Astrocyte of the cerebellum (primary cell): ENCODE results near the gene PNPLA8.
"Not testable (repeated sequence)": the region's sequence is repeated elsewhere in the genome, so short reads cannot be mapped to it uniquely, and the experiment has no call there.

Experiments used
- DNase-seq: peaks from one replicate; pipeline ENCODE4 v3.0.0-alpha.2; 2011; ENCODE audit warnings: low read depth
- H3K4me3 ChIP-seq: 2 replicates; pipeline ENCODE4 v1.5.1; 2011; ENCODE audit warnings: mild to moderate bottlenecking, low read depth, low read length, moderate library complexity
- in situ Hi-C: cut with HindIII; loops from 2 replicates; pipeline ENCODE4 v1.10.0; 2017; ENCODE audit warnings: low sequenced_read_pairs
- TF ChIP-seq, protein P1 (sequence below): IDR thresholded peaks from 2 replicates; pipeline ENCODE4 v1.5.1; 2012; ENCODE audit warnings: low read length, low read depth, moderate library complexity, mild to moderate bottlenecking; ENCODE audit errors: missing control alignments

Gene PNPLA8

DNA sequence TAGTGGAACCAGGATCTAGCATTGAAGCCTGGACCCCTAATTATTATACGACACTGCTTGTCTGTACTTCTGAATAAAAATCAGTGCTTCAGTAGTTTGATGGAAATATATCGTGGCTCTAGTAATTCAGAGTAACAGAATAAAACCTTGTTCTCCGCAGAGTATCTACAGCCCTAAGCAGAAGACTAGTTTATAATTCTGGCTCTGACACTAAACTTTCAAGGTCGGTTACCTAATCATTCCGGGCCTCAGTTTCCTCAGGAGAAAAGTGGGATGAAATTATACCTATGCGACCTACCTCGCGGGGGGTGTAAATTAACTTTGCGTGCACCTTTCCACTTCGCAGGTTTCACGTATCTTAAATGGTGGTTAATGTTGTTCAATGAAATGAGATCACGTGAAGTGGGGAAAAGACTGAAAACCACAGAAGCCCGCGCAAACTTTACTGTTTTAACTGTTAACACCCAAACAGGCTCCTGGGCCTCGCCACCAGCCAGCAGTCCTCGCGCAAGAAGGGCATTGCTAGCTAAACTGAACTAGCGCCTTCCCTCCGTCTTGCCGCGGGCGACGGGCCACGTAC is 43.0 kb upstream of the PNPLA8 start:
- peak overlapping the region; percentile 77 for H3K4me3 ChIP-seq
- DNase-seq: peak; percentile 4
- in situ Hi-C loops: no loop called here
- TF ChIP-seq, protein P1, sequence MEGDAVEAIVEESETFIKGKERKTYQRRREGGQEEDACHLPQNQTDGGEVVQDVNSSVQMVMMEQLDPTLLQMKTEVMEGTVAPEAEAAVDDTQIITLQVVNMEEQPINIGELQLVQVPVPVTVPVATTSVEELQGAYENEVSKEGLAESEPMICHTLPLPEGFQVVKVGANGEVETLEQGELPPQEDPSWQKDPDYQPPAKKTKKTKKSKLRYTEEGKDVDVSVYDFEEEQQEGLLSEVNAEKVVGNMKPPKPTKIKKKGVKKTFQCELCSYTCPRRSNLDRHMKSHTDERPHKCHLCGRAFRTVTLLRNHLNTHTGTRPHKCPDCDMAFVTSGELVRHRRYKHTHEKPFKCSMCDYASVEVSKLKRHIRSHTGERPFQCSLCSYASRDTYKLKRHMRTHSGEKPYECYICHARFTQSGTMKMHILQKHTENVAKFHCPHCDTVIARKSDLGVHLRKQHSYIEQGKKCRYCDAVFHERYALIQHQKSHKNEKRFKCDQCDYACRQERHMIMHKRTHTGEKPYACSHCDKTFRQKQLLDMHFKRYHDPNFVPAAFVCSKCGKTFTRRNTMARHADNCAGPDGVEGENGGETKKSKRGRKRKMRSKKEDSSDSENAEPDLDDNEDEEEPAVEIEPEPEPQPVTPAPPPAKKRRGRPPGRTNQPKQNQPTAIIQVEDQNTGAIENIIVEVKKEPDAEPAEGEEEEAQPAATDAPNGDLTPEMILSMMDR: no peak

DNA sequence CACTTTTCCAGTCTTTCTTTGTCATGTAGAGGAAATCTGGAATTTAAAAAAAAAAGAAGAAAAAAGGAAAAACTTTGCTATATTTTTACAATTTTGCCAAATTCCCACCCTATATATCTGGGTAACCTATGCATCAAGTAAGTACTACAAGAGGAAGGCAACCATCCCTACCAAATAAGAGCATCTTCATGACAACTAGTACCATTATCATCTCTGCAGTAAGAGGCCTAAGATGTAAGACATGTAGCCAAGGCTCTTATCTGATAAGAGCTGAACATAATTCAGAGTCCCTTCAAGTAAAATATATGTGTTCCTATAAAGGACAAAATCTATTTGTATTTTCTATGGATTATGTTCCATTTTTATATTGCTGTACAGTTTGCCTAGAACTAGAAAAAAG is 40.1 kb upstream of the PNPLA8 start:
- in situ Hi-C loops: no loop called here
- TF ChIP-seq, protein P1: no peak
- no peak overlapping the region for H3K4me3 ChIP-seq
- no peak for DNase-seq

DNA sequence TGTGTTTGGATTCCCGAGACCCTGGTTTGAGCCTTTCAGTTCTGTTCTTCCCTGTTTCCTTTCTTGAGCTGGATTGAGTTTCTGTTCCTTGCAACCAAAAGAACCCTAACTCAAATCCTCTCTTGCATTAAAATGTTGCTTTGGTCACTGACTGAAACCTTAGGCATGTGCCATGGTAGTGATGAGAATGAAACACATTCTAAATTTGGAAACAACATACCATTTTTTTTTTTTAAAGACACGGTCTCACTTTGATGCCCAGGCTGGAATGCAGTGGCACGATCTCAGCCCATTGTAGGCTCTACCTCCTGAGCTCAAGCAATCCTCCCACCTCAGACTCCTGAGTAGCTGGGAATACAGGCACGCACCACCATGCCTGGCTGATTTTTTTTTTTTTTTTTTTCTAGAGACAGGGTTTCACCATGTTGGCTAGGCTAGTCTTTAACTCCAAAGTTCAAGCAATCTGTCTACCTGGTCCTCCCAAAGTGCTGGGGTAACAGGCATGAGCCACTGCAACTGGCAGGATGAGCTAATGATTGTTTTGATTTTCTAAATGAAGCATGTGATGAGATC is 35.2 kb upstream of the PNPLA8 start:
- DNase-seq: no peak
- in situ Hi-C loops: no loop called here
- TF ChIP-seq, protein P1: no peak
- no peak overlapping the region for H3K4me3 ChIP-seq

DNA sequence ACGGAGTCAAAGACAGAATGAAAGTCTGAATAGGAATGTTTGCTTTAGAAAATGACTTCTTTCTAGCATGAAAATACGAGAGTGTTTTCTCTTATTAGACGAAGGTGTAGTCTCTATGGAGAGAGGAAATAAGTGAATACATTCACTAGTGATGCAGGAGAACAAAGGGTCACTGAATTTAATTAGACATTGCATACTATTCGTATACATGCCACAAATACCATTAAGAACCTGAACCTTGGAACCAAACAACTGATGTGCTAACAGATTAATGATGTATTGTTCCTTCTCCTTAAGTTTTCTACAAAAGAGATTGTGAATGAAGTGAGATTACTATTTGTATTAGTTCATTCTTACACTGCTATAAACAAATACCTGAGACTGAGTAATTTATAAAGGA is 33.3 kb upstream of the PNPLA8 start:
- DNase-seq: no peak
- TF ChIP-seq, protein P1: no peak
- in situ Hi-C loops: no loop called here
- H3K4me3 ChIP-seq: no peak overlapping the region

DNA sequence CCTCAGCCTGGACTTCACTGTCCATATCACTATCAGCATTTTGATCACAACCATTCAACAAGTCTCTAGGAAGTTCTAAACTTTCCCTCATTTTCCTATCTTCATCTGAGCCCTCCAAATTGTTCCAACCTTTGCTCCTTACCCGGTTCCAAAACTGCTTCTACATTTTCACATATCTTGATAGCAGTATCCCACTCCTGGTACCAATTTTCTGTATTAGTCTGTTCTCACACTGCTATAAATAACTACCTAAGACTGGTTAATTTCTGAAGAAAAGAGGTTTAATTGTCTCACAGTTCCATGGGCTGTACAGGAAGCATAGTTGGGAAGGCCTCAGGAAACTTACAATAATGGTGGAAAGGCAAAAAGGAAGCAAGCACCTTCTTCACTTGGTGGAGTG is 31.7 kb upstream of the PNPLA8 start:
- no peak overlapping the region for H3K4me3 ChIP-seq
- TF ChIP-seq, protein P1: no peak
- DNase-seq: no peak
- in situ Hi-C loops: no loop called here

DNA sequence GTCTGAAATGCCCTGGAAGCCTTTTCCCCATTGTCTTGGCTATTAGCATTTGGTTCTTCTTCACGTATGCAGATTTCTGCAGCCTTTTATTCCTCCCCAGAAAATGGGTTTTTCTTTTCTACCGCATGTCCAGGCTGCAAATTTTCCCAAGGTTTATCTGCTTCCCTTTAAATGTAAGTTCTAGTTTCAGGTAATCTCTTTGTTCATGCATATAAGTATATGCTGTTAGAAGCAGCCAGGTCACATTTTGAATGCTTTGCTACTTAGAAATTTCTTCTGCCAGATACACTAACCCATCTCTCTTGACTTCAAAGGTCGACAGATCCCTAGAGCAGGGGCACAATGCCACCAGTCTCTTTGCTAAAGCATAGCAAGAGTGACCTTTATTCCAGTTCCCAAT is 31.3 kb upstream of the PNPLA8 start:
- in situ Hi-C loops: no loop called here
- TF ChIP-seq, protein P1: no peak
- DNase-seq: no peak
- H3K4me3 ChIP-seq: no peak overlapping the region

DNA sequence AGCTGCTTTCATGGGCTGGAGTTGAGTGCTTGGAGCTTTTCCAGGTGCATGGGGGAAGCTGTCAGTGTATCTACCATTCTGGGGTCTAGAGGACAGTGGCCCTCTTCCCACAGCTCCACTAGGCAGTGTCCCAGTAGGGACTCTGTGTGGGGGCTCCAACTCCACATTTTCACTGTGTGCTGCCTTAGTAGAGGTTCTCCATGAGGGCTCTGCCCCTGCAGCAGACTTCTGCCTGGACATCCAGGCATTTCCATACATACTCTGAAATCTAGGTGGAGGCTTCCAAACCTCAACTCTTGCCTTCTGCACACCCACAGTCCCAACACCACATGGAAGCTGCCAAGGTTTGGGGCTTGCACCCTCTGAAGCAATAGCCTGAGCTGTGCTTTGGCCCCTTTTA is 30.7 kb upstream of the PNPLA8 start:
- DNase-seq, in situ Hi-C loops, H3K4me3 ChIP-seq: not testable (repeated sequence)

DNA sequence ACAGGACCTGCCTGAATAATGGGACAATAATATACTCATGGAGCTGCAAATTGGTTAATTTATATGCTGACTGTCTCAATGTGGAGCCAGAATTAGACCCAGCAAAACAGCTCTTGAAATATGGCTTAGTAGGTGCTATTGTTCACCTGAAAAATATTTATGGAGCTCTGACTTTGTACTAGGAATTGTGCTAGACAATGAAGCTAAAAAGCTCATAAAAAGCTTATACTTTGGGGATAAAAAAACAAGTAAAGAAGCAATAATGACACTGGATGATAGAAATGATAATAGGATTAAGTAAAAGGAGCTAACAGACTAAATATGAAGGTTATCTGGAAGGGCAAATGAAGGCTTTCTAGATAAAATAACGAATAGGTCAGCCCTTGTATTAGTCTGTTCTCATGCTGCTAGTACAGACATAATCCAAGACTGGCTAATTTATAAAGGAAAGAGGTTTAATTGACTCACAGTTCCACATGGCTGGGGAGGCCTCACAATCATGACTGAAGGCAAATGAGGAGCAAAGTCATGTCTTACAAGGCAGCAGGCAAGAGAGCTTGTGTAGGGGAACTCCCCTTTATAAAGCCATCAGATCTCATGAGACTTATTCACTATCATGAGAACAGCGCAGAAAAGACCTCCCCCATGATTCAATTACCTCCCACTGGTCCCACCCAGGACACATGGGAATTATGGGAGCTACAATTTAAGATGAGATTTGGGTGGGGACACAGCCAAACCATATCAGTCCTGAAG is 22.4 kb upstream of the PNPLA8 start:
- in situ Hi-C loops, H3K4me3 ChIP-seq, DNase-seq: not testable (repeated sequence)
